GM19468 (cell line): ENCODE data around the gene CADM3.

ENCODE experiments used
- ATAC-seq: cut with Tn5 transposase; IDR thresholded peaks from one replicate; pipeline ENCODE4 v1.9.1; 2021; ENCODE audit warnings: mild to moderate bottlenecking, moderate library complexity, moderate number of reproducible peaks; ENCODE audit not compliant: unreplicated experiment; ENCODE audit errors: extremely low read depth

The CADM3 gene

GRCh38 chr1:159204161-159205141 is 33.0 kb downstream of the CADM3 start, which contains the start of gene ACKR1:
Gene ACKR1 (plus strand): TSS chr1:159204875. CDS start chr1:159204960, 85 bp downstream.
- ATAC-seq: no peak

DNA sequence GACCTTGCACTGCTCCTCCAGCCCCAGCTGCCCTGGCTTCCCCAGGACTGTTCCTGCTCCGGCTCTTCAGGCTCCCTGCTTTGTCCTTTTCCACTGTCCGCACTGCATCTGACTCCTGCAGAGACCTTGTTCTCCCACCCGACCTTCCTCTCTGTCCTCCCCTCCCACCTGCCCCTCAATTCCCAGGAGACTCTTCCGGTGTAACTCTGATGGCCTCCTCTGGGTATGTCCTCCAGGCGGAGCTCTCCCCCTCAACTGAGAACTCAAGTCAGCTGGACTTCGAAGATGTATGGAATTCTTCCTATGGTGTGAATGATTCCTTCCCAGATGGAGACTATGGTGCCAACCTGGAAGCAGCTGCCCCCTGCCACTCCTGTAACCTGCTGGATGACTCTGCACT is 33.8 kb downstream of the CADM3 start:
- no peak for ATAC-seq

DNA sequence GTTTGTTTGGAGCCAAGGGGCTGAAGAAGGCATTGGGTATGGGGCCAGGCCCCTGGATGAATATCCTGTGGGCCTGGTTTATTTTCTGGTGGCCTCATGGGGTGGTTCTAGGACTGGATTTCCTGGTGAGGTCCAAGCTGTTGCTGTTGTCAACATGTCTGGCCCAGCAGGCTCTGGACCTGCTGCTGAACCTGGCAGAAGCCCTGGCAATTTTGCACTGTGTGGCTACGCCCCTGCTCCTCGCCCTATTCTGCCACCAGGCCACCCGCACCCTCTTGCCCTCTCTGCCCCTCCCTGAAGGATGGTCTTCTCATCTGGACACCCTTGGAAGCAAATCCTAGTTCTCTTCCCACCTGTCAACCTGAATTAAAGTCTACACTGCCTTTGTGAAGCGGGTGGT is 34.7 kb downstream of the CADM3 start:
- ATAC-seq: no peak

- no peak for ATAC-seq
Observed at GRCh38 chr1:159207080-159207479, 35.7 kb downstream of the CADM3 start.

DNA sequence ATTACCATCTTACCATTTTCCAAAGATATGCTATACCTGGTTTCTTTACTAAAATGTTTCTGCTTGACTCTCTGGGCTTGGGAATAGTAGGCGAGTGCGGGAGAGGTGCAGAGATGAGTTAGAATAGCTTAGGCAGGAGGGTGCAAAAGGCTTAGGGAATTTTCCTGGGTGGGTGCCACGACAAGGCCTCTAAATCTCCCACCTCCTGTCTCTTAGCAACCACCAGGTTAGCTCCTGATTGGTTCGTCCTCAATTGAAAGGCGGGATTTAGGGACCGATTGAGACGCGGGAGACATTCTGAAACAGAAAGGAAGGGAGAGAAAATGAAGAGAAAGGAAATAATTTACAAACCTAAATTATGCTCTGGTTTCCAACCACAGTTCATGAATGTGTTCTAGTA is 36.4 kb downstream of the CADM3 start:
- ATAC-seq: no peak

DNA sequence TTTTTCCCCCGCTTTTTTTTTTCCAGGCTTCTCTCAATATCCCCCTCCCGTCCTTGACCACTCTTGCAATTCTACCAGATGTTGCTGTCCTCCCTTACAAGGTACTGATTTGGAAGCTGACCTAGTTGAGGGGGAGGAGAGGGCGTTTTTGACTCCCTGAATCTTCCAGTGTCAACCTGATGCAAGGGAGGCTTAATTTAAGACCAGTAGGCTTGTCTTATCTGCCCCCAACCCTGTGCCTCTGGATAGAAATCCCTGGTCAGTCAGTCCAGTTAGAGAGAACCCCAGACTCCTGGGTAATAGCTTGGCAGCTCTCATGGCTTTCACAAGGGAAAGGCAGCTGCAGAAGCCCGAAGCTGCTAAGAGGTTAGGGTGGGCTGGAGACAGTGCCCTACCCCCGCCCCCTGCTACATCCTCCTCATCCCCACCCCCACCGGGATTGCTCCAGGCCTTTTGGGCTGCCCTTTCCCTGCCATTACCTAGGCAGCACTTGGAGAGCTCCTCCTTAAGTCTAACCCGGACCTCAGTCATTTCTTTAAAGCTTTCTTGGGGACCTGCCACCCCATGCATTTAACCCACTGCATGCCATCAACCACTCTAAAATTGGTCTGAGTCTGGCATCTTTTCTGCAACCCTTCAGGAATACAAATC is 36.9 kb downstream of the CADM3 start:
- ATAC-seq: no peak

- ATAC-seq: no peak
Observed at GRCh38 chr1:159209061-159209460, 37.6 kb downstream of the CADM3 start.

DNA sequence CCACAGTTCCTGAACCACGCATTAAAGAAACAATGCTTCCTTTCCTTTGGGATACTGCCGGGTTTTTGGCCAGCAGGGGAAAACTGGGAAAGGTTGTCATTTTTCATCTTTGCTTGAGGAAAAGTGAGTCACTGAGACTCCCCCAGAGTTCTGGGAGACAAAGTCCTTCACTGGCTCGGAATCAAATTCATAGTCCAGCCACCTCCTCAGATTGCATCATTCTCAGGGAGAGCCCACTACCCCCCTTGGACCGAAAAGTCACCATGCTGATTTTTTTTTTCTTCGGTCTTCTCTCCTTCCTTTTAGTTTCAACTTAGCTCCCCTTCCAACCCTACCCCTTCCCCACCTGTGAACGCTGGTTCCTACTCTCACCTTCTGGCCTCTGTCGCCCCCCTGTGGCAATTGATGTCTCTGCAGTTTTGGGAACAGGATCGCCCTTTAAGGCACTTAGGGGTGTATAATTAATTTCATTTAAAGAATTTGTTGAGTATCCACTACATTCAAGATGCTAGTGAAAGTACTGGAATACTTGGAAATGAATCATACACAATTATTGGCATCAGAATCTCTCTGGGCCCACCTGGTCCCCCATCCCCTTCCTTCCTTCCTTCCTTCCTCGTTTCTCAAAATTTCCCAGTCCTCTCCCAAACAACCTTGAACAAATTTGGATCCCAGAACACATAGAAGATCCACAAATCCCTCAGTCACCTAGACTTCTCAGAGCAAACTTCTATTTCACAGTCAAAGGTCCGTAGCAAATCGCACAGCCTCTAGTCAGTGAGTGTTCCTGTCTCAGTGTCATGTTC is 40.1 kb downstream of the CADM3 start:
- ATAC-seq: no peak

DNA sequence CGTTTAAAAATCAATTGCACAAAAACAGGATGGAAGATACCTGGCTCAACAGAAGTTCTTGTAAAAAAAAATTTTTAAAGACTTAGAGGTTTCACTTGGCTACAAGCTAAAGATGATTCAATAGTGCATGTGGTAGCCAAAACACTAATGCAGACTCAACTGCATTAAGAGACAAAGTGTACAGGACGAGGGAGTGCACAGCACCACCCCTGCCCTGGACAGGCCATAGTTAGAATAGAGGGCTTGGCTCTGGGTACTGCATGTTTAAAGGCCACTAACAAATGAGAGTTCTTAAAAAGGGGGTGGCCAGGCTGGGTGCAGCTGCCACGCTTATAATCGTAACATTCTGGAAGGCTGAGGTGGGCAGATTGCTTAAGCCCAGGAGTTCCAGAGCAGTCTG is 41.2 kb downstream of the CADM3 start:
- ATAC-seq: no peak

DNA sequence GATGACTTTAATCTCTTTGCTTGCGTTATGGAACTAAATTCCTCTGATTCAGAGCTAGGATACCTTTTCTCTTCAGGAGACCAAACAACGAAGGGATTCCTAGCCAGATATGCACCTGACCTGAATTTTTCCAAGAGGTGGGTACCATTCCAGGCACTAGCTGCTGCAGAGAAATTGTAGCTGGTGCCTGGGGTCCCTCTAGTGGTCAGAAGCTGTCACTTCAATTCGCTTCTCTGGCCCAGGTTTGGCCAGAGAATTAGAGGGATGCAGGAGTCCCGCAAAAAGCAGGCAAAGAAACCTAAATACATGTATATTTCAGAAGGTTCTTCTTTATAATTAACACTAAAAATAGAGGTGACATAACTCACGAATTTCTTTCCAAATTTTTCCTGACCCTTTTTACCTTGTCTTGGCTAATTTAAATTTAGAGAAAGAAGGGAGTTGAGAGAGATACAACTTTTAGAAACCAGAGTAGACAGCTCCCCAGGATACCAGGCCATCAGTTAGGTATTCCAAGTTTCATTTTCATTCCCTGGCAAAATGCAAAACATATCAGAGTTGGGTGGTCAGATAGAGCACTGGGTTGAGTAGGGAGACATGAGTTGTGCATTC is 42.8 kb downstream of the CADM3 start:
- no peak for ATAC-seq

DNA sequence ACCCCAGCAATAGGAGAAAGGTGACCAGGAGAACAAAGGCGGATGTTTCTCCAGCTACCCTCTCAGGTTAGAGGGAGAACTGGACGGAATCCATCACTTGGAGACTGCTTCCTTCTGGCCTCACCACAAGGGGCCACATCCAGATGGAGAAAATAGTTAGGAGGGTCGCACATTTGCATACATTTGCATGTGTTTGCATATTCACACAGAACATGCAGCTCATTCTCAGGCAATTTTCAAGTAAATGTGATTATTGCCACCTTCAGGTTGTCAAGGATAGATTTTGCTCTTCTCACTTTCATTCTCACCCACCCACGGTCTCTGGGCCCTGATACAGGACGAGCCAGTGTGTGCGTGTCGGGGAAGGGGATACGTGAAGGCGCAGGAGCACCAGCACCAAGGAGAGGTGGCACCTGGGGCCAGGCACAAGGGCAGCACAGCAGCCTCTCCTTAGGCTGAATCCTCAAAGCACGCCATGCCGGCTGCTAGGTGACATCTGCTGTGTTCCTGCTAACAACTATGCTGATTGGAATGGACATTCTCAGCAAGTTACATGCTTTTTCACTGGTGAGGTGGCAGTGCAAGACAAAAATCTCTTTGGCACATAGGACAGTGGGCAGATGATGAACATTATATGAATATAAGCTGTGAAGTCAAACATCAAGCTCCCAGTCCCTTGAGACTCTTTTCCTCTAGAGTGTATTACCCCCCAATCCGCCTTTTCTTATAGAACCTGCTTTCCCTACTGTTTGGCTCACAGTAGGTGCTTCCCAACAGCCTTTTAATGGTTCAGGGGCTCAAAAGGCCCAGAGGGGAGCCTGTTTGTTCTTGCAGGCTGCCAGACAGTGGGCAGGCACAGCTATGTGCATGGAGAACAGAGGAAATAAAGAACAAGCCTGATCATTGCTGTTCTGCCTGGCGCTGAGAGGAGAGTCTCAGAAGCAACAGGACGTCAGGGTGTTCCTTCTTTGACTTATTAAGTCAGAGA is 47.5 kb downstream of the CADM3 start:
- ATAC-seq: no peak

DNA sequence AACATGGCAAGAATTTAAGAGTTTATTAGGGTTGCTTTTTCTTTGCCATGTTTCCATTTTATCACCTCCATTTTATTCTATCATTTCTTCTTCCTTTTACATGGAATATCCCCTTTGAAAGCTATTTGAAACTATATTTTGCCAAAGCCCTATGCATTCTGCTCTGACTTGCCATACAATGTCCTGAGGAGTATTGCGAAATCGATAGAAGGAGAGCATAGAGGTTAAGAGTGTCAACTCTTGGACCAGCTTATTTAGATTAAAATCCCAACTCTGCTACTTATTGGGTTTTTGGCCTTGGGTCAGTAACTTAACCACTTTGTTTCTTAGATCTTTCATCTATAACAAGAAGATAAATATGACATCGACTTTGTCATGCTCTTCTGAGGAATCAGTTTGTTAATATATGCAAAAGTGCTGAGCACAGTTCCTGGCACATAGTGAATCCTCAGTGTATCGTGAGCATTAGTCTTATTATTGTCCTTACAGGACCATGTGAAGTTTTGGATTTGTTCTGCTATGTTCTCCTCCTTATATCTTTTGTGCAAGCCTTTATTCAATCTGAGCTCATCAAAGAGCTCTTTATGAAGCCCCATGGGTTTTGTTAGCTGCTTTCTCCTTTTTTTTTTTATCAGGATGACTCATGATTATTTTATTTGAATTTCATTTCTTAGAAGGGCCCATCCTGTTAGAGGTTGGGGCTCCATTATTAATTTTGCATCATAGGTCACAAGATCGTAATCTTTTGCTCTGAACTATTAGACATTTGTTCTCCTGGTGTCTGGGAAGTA is 50.9 kb downstream of the CADM3 start:
- no peak for ATAC-seq

- ATAC-seq: no peak
Observed at GRCh38 chr1:159223004-159223403, 51.6 kb downstream of the CADM3 start.

- ATAC-seq: no peak
Observed at GRCh38 chr1:159228554-159228953, 57.1 kb downstream of the CADM3 start.

DNA sequence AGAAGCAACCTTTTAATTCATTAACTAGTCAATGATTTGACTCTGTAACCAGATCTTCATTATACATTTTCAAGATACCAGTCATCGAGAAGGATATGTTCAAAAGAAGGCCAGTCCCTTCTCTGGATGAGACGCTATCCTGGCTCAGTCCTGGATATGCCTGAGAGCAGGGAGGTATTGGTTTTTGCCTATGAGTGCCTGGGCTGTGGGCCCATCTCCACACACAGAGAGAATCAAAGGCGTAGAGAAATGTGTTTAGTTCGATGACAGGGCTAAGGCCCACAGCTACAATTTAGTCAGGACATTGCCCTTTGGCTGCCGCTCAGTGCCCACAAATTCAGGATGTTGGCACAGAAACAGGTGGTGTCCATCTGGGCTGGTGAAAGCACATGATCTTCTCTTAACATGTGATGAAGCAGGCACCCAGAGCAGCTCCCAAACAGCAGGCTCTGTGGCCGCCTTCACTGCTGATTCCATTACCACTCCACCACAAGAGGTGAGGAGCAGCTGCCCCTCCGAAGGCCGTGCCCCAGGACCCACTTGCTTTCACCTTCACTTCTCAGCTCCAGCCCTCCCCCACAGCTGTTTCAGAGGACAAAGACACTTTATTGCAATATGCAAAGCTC is 58.0 kb downstream of the CADM3 start:
- no peak for ATAC-seq

DNA sequence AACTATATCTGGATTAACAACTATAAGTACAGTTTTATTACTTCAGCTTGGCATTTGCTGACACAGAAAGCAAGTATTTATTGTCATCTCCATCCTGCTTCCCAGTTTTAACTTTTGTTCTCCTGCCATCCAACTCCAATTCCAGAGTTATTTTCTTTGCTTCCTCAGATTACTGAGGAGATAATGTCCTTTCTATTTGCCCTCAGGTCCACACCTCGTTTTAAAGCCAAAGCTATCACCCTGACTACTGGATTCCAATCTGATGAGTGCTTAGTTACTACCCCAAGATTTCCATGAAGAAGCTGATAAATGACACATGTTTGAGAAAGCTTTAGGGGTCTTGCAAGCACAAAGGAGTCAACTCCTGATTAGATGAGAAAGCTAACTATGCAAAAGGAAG is 58.5 kb downstream of the CADM3 start:
- ATAC-seq: no peak

GRCh38 chr1:159239551-159240220 is 68.3 kb downstream of the CADM3 start:
- ATAC-seq: peak; percentile 57
